PC-9 (cell line): ENCODE results near the gene PRKCB.

Experiments used
- CTCF ChIP-seq: fragments of 200-600 bp; sonication (generic); conservative IDR thresholded peaks from 2 replicates; pipeline ENCODE4 v1.6.1; 2017; ENCODE audit warnings: mixed run types, antibody characterized with exemption, mild to moderate bottlenecking, moderate library complexity
- EZH2 ChIP-seq: fragments of 200-600 bp; sonication (generic); IDR thresholded peaks from 2 replicates; pipeline ENCODE4 v1.8.0; 2017; ENCODE audit warnings: antibody characterized with exemption, low read depth

GRCh38 chr16:23855010-23855409, 19.2 kb downstream of the PRKCB start:
- TF ChIP-seq EZH2 = no peak
- TF ChIP-seq CTCF = no peak
